Fibroblast of mammary gland (primary cell): ENCODE data around the gene PRF1.

Experiments used
- DNase-seq: peaks from one replicate; pipeline ENCODE4 v3.0.0-alpha.2; 2010; ENCODE audit warnings: low read depth
- H3K4me3 ChIP-seq: 2 replicates; pipeline ENCODE4 v1.5.1; 2011; ENCODE audit warnings: low read depth, mild to moderate bottlenecking, low read length, moderate library complexity; ENCODE audit not compliant: control insufficient read depth
- CTCF ChIP-seq: conservative IDR thresholded peaks from 2 replicates; pipeline ENCODE4 v1.5.1; 2011; ENCODE audit warnings: low read depth, low read length, inconsistent platforms; ENCODE audit not compliant: control insufficient read depth, insufficient read depth

Gene PRF1

DNA sequence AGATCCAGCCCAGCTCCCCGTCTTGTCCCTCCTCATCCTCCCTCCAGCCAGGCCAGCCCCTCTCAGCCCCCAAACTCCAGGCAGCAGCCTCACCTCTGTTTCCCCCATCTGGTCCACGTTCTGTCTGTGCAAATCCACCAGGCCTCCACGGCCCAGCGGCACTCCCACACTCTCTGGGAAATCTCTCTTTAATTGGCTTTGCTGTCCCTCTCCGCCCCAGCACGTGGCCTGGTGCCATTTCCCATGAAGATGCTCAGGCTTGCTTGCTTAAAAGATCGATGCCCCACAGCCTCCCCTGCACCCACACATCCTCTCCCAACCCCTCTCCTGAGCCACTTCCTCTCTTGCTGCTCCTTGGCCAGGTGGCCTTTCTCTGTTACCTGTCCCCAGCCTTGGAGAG lies 39.3 kb downstream of the PRF1 start:
- no peak for TF ChIP-seq CTCF
- DNase-seq: no peak
- no peak overlapping the region for H3K4me3 ChIP-seq

- no peak for TF ChIP-seq CTCF
- H3K4me3 ChIP-seq: no peak overlapping the region
- no peak for DNase-seq
Measured at GRCh38 chr10:70562036-70562755, 40.3 kb downstream of the PRF1 start.

DNA sequence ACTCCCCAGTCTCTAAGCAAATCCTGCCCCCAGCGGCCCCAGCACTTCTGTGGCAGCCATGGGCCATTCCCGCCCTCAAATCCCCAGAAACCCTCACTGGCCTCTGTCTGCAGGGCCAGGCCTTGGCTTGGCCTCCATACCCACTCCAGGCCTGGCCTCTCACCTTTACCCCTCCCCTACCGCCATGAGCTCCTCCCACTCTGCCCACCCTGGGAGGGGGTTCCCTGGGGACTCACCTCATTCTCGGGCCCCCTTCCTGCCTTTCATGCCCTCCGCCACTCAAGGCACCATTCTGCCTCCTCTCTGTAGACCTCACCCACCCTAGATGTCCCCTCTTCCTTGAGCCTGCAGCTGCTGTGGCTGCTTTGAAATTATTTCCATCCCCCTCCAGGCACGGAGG lies 41.0 kb downstream of the PRF1 start:
- H3K4me3 ChIP-seq: no peak overlapping the region
- no peak for DNase-seq

GRCh38 chr10:70561070-70561469 lies 41.5 kb downstream of the PRF1 start:
- DNase-seq: peak; percentile 29
- TF ChIP-seq CTCF: no peak
- H3K4me3 ChIP-seq: no peak overlapping the region

More for the DNA sequence above, 41.0 kb downstream of the PRF1 start:
- no peak for TF ChIP-seq CTCF

DNA sequence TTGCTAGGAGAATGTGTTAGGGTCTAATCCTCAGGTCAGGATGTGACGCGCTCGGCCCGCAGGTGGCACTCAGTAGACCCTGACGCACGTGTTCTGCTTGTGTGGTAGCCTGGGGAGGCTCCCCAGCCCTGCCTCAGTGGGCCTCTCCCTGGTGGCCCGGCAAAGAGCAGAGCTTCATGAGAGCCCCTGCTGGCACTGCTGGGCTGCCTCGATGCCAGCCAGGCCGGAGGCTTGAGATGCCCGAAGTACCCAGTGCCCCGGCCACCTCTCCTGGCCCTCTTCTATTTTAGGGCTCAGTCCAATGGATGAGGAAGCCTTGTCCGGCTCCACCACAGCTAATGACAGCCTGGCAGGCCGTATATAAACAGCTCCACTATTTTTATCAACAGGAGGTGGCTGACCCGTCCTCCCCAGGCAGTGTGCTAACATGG lies 42.0 kb downstream of the PRF1 start:
- H3K4me3 ChIP-seq: no peak overlapping the region
- no peak for TF ChIP-seq CTCF
- DNase-seq: no peak

- DNase-seq: no peak
- H3K4me3 ChIP-seq: no peak overlapping the region
- TF ChIP-seq CTCF: no peak
Measured at GRCh38 chr10:70559861-70560260, 42.7 kb downstream of the PRF1 start.
